ENCODE results near the gene PLCB1. TPM values are rescaled to one million over a fixed set of nuclear protein-coding genes. Genes with fewer than 3 reads are reported as not detected.

PLCB1 gene
- total and polyA plus RNA-seq, 10 of the 15 experiments (the other 5 are each of a cell fraction or from before 2014, with no cell fraction given), result 0.05 to 5.3 (median 0.17) TPM; not detected in 1

GRCh38 chr20:8909596-8909995 lies 777.5 kb downstream of the PLCB1 start:
- intact Hi-C loops (cut with micrococcal nuclease; ENCODE audit: unreplicated experiment), result no loop called here
- no peaks in the 10 kb centered on the region for H3K9me3 ChIP-seq (replicated peaks; ENCODE audit: control insufficient read depth, insufficient read depth, low read length)
- no peak for ATAC-seq
- no peaks in the 10 kb centered on the region for H3K36me3 ChIP-seq (ENCODE audit: control insufficient read depth in 2 of 2, insufficient read depth in 2 of 2, low read length in 1 of 2)
- H3K27ac ChIP-seq (ENCODE audit: control insufficient read depth, insufficient read depth), result no peak overlapping the region
- no TSS peak for BruUV-seq (replicated peaks)
- CTCF ChIA-PET, result no interaction called here
- H3K4me2 ChIP-seq (ENCODE audit: control insufficient read depth, insufficient read depth), result no peak overlapping the region
- H3K9ac ChIP-seq (ENCODE audit: control insufficient read depth, insufficient read depth, low read length), result no peak overlapping the region
- TF ChIP-seq CHD2 (IDR thresholded peaks at IDR 0.05; ENCODE audit: borderline replicate concordance, low read depth, low read length) (no peak), USF1 (IDR thresholded peaks at IDR 0.05; ENCODE audit: borderline replicate concordance, extremely low read length, insufficient read depth, low read depth, low read length) (no peak), HSF1 (IDR thresholded peaks at IDR 0.05; ENCODE audit: low read depth, low read length) (no peak), FOS (IDR thresholded peaks at IDR 0.05; ENCODE audit: borderline replicate concordance, extremely low read depth, insufficient read length) (no peak)
- no peak overlapping the region for H2AFZ ChIP-seq (ENCODE audit: control insufficient read depth, low read depth, low read length)
- no peaks in the 10 kb centered on the region for H4K20me1 ChIP-seq (ENCODE audit: control insufficient read depth, insufficient read depth)
- RAD21 ChIA-PET (ENCODE audit: unreplicated experiment), result no interaction called here
- H3K79me2 ChIP-seq (ENCODE audit: control insufficient read depth, insufficient read depth, low read length), result no peaks in the 10 kb centered on the region
- in situ Hi-C loops (cut with MboI), result no loop called here
- no peaks in the 10 kb centered on the region for H3K27me3 ChIP-seq (replicated peaks in 1 of 2; ENCODE audit: control insufficient read depth in 2 of 2, insufficient read depth in 2 of 2, low read length in 1 of 2)
- no peak for DNase-seq (ENCODE audit: low read depth, low spot score)
- no peaks in the 10 kb centered on the region for H3K4me1 ChIP-seq (ENCODE audit: control insufficient read depth, insufficient read depth, low read length)
- POLR2A ChIA-PET, result no interaction called here
- no peak overlapping the region for H3K4me3 ChIP-seq
- FAIRE-seq, result no peak
- SMC1A ChIA-PET (ENCODE audit: uncharacterized antibody, unreplicated experiment), result no interaction called here

GRCh38 chr20:8912096-8912495 lies 780.0 kb downstream of the PLCB1 start:
- WGBS (ENCODE audit: insufficient coverage, insufficient replicate concordance, low lambda C conversion rate, missing lambda C conversion rate), result 0% methylated on average over 3 of the region's 3 CpGs

More at GRCh38 chr20:8912096-8912495, 780.0 kb downstream of the PLCB1 start:
- H3K9me3 ChIP-seq (replicated peaks; ENCODE audit: control insufficient read depth, insufficient read depth, low read length), result no peaks in the 10 kb centered on the region
- no peak overlapping the region for H3K4me3 ChIP-seq
- no peak overlapping the region for H3K27ac ChIP-seq (ENCODE audit: control insufficient read depth, insufficient read depth)
- no peak overlapping the region for H3K4me2 ChIP-seq (ENCODE audit: control insufficient read depth, insufficient read depth)
- ChIA-PET POLR2A (no interaction called here), SMC1A (ENCODE audit: uncharacterized antibody, unreplicated experiment) (no interaction called here), CTCF (no interaction called here), RAD21 (ENCODE audit: unreplicated experiment) (no interaction called here)
- H3K36me3 ChIP-seq (ENCODE audit: control insufficient read depth in 2 of 2, insufficient read depth in 2 of 2, low read length in 1 of 2), result no peaks in the 10 kb centered on the region
- no peaks in the 10 kb centered on the region for H4K20me1 ChIP-seq (ENCODE audit: control insufficient read depth, insufficient read depth)
- in situ Hi-C loops (cut with MboI), result no loop called here
- no TSS peak for BruUV-seq (replicated peaks)
- H2AFZ ChIP-seq (ENCODE audit: control insufficient read depth, low read depth, low read length), result no peak overlapping the region
- H3K79me2 ChIP-seq (ENCODE audit: control insufficient read depth, insufficient read depth, low read length), result no peaks in the 10 kb centered on the region
- intact Hi-C loops (cut with micrococcal nuclease; ENCODE audit: unreplicated experiment), result no loop called here
- no peak for DNase-seq (ENCODE audit: low read depth, low spot score)
- H3K9ac ChIP-seq (ENCODE audit: control insufficient read depth, insufficient read depth, low read length), result no peak overlapping the region
- no peaks in the 10 kb centered on the region for H3K27me3 ChIP-seq (replicated peaks in 1 of 2; ENCODE audit: control insufficient read depth in 2 of 2, insufficient read depth in 2 of 2, low read length in 1 of 2)
- H3K4me1 ChIP-seq (ENCODE audit: control insufficient read depth, insufficient read depth, low read length), result no peaks in the 10 kb centered on the region
- no peak for TF ChIP-seq PAX5 (IDR thresholded peaks at IDR 0.05; ENCODE audit: borderline replicate concordance, low read depth, low read length)
- TF ChIP-seq KAT2A (conservative IDR thresholded peaks at IDR 0.05; ENCODE audit: control insufficient read depth, low read depth, low read length), result no peak
- ATAC-seq, result no peak
- no peak for FAIRE-seq
